Loucy (cell line): ENCODE results near the gene RELL2.

ENCODE experiments used
- H2AFZ ChIP-seq: fragments of 200-600 bp; sonication (generic); 2 replicates; pipeline ENCODE4 v1.6.0; 2016; ENCODE audit warnings: antibody characterized with exemption, mild to moderate bottlenecking, low read length, moderate library complexity
- H3F3A ChIP-seq: fragments of 200-600 bp; 2 replicates; pipeline ENCODE4 v1.6.0; 2016; ENCODE audit warnings: antibody characterized with exemption, low read depth, mild to moderate bottlenecking
- H3K27me3 ChIP-seq: fragments of 200-600 bp; sonication (generic); 2 replicates; pipeline ENCODE4 v1.6.1; 2014; ENCODE audit warnings: low read length, mild to moderate bottlenecking; ENCODE audit not compliant: insufficient read depth, poor library complexity, severe bottlenecking
- H3K36me3 ChIP-seq: fragments of 200-600 bp; sonication (generic); 2 replicates; pipeline ENCODE4 v1.6.1; 2016; ENCODE audit warnings: low read length; ENCODE audit not compliant: insufficient read depth
- H3K4me1 ChIP-seq: fragments of 200-600 bp; sonication (generic); 2 replicates; pipeline ENCODE4 v1.5.1; 2014; ENCODE audit warnings: low read length, mild to moderate bottlenecking; ENCODE audit not compliant: insufficient read depth, poor library complexity, severe bottlenecking
- H3K4me2 ChIP-seq: fragments of 200-600 bp; sonication (generic); 2 replicates; pipeline ENCODE4 v1.6.0; 2014; ENCODE audit warnings: antibody characterized with exemption, low read length, low read depth, mild to moderate bottlenecking; ENCODE audit not compliant: poor library complexity, severe bottlenecking
- H3K4me3 ChIP-seq: fragments of 200-600 bp; sonication (generic); 2 replicates; pipeline ENCODE4 v1.5.1; 2014; ENCODE audit warnings: low read length, mild to moderate bottlenecking, mixed read lengths; ENCODE audit not compliant: poor library complexity, severe bottlenecking
- H3K79me2 ChIP-seq: fragments of 200-600 bp; sonication (generic); 2 replicates; pipeline ENCODE4 v1.6.1; 2014; ENCODE audit warnings: low read length; ENCODE audit not compliant: insufficient read depth
- H3K9ac ChIP-seq: fragments of 200-600 bp; sonication (generic); 2 replicates; pipeline ENCODE4 v1.6.0; 2014; ENCODE audit warnings: mild to moderate bottlenecking, low read depth, low read length, moderate library complexity; ENCODE audit not compliant: poor library complexity, severe bottlenecking
- H3K9me2 ChIP-seq: fragments of 200-600 bp; sonication (generic); replicated peaks from 2 replicates; pipeline ENCODE4 v1.6.1; 2016; ENCODE audit warnings: low read depth, low read length, mixed read lengths
- H3K9me3 ChIP-seq: fragments of 200-600 bp; sonication (generic); 2 replicates; pipeline ENCODE4 v1.6.1; 2014; ENCODE audit warnings: mild to moderate bottlenecking, antibody characterized with exemption, low read length, low read depth; ENCODE audit not compliant: insufficient read depth
- H4K20me1 ChIP-seq: fragments of 200-600 bp; sonication (generic); 2 replicates; pipeline ENCODE4 v1.6.0; 2014; ENCODE audit warnings: antibody characterized with exemption, low read length, mild to moderate bottlenecking; ENCODE audit not compliant: insufficient read depth, poor library complexity, severe bottlenecking
- EZH2phosphoT487 ChIP-seq: fragments of 200-600 bp; IDR thresholded peaks from 2 replicates; pipeline ENCODE4 v1.6.1; 2018; ENCODE audit warnings: antibody characterized with exemption, mild to moderate bottlenecking, moderate library complexity, borderline replicate concordance
- TF ChIP-seq, protein P1 (sequence below): fragments of 200-600 bp; sonication (generic); conservative IDR thresholded peaks from 2 replicates; pipeline ENCODE4 v1.5.1; 2014; ENCODE audit warnings: mild to moderate bottlenecking, antibody characterized with exemption, low read length

Gene RELL2

GRCh38 chr5:141672841-141673813 lies 36.3 kb downstream of the RELL2 start:
- Histone ChIP-seq H3K4me3 (no peak overlapping the region), H3K27me3 (no peaks in the 10 kb centered on the region), H2AFZ (no peak overlapping the region), H3K9me2 (no peaks in the 10 kb centered on the region), H3F3A (no peaks in the 10 kb centered on the region), H3K36me3 (no peaks in the 10 kb centered on the region), H3K9ac (no peak overlapping the region), H4K20me1 (no peaks in the 10 kb centered on the region), H3K9me3 (no peaks in the 10 kb centered on the region), H3K4me1 (no peaks in the 10 kb centered on the region), H3K4me2 (no peak overlapping the region), H3K79me2 (no peaks in the 10 kb centered on the region)
- TF ChIP-seq, protein P1, sequence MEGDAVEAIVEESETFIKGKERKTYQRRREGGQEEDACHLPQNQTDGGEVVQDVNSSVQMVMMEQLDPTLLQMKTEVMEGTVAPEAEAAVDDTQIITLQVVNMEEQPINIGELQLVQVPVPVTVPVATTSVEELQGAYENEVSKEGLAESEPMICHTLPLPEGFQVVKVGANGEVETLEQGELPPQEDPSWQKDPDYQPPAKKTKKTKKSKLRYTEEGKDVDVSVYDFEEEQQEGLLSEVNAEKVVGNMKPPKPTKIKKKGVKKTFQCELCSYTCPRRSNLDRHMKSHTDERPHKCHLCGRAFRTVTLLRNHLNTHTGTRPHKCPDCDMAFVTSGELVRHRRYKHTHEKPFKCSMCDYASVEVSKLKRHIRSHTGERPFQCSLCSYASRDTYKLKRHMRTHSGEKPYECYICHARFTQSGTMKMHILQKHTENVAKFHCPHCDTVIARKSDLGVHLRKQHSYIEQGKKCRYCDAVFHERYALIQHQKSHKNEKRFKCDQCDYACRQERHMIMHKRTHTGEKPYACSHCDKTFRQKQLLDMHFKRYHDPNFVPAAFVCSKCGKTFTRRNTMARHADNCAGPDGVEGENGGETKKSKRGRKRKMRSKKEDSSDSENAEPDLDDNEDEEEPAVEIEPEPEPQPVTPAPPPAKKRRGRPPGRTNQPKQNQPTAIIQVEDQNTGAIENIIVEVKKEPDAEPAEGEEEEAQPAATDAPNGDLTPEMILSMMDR: no peak
- TF ChIP-seq EZH2phosphoT487: no peak

GRCh38 chr5:141674747-141675146 lies 38.0 kb downstream of the RELL2 start:
- no peak for TF ChIP-seq EZH2phosphoT487
- TF ChIP-seq, protein P1: no peak
- no peaks in the 10 kb centered on the region for H3F3A ChIP-seq
- no peaks in the 10 kb centered on the region for H4K20me1 ChIP-seq
- no peaks in the 10 kb centered on the region for H3K4me1 ChIP-seq
- H3K9me3 ChIP-seq: no peaks in the 10 kb centered on the region
- H3K79me2 ChIP-seq: no peaks in the 10 kb centered on the region
- H3K9ac ChIP-seq: no peak overlapping the region
- H3K9me2 ChIP-seq: no peaks in the 10 kb centered on the region
- no peak overlapping the region for H3K4me2 ChIP-seq
- no peak overlapping the region for H3K4me3 ChIP-seq
- no peaks in the 10 kb centered on the region for H3K27me3 ChIP-seq
- H3K36me3 ChIP-seq: no peaks in the 10 kb centered on the region
- no peak overlapping the region for H2AFZ ChIP-seq

GRCh38 chr5:141675672-141676071 lies 38.9 kb downstream of the RELL2 start:
- H3K4me1 ChIP-seq: no peaks in the 10 kb centered on the region
- H4K20me1 ChIP-seq: no peaks in the 10 kb centered on the region
- H3K36me3 ChIP-seq: no peaks in the 10 kb centered on the region
- no peak overlapping the region for H3K4me2 ChIP-seq
- H3K9me2 ChIP-seq: no peaks in the 10 kb centered on the region
- no peaks in the 10 kb centered on the region for H3K79me2 ChIP-seq
- no peaks in the 10 kb centered on the region for H3F3A ChIP-seq
- no peaks in the 10 kb centered on the region for H3K9me3 ChIP-seq
- TF ChIP-seq, protein P1: no peak
- no peak overlapping the region for H3K4me3 ChIP-seq
- no peaks in the 10 kb centered on the region for H3K27me3 ChIP-seq
- H3K9ac ChIP-seq: no peak overlapping the region
- no peak overlapping the region for H2AFZ ChIP-seq
